HG03565 (cell line): ENCODE data around the gene ZNF57.
"Not testable (repeated sequence)": the region's sequence is repeated elsewhere in the genome, so short reads cannot be mapped to it uniquely, and the experiment has no call there.

Experiments
- ATAC-seq: cut with Tn5 transposase; IDR thresholded peaks from one replicate; pipeline ENCODE4 v1.9.1; 2021; ENCODE audit warnings: mild to moderate bottlenecking, moderate library complexity; ENCODE audit not compliant: unreplicated experiment

Gene ZNF57

DNA sequence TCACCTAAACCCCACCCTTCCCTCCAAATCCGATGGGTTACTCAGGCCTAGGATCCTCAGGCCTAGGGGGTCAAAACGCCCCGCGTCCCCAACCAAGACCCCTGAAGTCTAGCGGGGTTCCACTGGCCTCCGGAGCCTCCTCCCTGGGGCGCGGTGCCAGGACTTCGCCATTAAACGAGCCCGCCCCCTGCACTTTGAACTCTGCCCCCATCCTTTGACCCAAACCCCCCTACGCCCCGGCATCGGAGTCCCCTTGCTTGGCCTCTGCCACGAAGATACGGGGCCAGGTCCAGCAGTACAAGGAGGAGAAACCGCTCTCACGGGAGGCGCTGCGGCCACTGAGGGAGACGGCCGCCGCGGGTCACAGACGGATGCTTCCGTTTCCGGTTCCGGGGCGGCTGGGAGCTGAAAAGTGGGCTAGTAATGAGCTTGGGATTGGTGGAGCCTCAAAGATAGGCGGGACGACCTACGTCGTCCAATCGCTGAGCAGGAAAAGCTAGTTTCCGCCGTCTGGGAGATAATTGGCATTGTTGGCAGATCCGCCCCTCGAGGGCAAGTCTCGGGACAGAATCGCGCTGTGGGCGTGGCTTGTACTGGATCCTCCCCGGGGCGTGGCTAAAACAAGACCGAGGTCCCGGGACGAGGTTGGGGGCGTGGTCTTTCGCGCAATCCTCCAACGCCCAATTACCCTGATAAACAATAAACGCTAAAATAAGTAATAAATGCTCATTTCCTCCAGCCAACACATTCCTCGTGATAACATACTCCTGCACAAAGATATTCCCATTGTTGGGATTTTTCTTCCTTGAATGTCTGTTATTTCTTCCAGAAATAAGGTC, 49.8 kb downstream of the ZNF57 start:
- peak; percentile 79 for ATAC-seq

DNA sequence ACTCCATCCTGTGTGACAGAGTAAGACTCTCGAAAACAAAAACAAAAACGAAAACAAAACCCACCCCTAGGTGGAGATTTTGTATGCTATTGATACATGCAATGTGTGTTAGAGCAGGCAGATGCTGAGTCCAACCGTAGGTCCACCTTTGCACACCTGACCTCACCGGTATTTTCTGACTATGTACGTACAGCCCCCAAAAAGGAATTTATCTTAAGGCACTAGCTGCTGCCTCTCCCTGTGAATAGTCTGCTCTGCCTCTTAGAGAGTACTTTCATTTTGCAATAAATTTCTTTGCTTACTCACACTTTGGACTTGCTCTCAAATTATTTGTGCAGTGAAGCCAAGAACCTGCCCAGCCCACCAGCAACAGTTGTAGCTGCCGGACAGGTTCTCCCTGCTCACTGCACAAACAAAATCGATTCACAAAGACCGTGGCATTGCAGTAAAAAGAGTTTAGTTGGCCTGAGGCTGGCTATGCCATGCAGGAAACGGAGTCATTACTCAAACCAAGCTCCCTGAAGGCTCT, 52.3 kb downstream of the ZNF57 start:
- ATAC-seq: no peak

DNA sequence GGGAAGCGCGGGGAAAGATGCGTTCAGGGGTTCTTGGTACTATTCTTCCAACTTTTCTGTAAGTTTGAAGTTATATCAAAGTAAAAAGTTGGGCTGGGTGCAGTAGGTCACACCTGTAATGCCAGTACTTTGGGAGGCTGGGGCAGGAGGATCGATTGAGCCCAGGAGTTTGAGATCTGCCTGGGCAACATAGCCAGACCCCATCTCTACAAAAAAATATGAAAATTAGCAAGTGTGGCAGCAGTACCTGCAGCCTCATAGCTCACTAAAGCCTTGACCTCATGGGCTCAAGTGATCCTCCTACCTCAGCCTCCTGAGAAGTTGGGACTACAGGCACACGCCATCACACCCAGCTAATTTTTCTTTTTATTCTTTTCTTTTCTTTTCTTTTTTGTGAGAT, 56.4 kb downstream of the ZNF57 start:
- no peak for ATAC-seq

DNA sequence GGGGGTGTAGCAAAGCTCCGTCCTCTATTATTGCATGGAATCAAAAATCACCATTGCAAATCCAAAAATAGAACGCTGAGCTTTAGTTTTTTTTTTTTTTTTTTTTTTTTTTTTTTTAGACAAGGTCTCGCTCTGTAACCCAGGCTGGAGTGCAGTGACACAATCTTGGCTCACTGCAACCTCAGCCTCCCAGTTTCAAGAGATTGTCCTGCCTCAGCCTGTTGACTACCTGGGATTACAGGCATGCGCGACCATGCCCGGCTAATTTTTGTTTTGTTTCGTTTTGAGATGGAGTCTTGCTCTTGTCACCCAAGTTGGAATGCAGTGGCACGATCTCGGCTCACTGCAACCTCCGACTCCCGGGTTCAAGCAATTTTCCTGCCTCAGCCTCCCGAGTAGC, 59.4 kb downstream of the ZNF57 start:
- no peak for ATAC-seq

DNA sequence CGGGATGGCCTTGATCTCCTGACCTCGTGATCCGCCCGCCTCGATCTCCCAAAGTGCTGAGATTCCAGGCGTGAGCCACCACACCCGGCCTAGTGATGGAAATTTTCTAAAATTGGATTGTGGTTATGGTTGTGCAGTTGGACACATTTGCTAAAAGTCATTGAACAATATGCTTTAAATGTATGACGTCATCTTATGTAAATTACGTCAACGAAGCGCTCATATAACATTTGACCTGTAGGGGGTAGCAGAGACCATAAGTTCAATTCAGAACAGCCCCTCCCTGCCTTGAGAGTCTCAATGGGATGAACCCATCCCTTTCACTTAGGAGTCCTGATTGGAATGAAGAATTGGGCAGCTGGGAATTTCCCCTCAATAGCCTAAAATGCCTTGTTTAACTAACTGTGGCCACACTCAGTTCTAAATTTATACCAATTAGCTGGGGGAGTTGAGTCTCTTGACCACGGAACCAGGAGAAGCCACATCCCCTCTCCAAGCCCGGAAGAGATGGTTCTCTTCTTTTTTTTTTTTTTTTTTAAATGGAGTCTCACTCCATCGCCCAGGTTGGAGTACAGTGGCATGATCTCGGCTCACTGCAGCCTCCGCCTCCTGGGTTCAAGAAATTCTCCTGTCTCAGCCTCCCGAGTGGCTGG, 61.4 kb downstream of the ZNF57 start:
- ATAC-seq: no peak

DNA sequence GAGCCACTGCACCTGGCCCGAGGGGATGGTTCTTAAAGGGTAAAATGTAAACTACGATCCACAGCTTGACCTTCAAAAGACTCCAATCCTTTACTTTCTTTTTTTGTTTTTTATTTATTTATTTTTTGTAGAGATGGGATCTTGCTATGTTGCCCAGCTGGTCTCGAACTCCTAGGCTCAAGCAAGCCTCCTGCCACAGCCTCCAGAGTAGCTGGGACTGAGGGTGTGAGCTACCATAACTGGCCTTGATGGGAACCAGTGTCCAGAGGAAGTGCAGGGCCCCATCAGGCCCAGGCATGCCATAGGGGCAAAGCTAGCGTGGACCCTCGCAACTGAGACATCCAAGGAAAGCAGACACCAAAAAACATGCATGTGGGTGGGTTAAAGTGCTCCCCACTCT, 62.4 kb downstream of the ZNF57 start:
- ATAC-seq: no peak

DNA sequence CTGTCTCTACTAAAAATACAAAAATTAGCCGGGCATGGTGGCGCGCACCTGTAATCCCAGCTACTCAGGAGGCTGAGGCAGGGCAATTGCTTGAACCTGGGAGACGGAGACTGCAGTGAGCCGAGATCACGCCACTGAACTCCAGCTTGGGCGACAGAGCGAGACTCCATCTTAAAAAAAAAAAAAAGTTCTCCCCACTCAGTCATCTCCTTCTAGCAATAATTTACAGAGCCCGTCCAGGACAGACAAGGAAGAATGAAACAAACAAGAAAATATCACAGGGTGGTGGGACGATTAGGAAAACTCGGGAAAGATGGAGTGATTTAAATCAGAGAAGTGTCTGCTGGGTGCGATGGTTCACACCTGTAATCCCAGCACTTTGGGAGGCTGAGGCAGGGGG, 62.9 kb downstream of the ZNF57 start:
- not testable (repeated sequence) for ATAC-seq

DNA sequence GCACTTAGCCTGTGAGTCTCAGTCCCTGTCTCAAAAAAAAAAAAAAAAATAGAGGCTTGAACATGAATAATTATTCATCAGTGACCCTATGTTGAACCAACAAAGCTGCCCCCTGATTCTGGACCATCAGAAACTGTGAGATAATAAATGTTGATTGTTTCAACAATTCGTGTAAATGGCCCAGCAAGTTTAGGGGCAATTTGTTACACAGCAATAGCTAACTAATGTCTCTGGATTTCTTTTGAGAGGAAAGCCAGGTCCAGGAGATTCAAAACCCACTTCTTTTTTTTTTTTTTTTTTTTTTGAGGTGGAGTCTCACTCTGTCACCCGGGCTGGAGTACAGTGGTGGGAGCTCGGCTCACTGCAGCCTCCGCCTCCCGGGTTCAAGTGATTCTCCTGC, 64.1 kb downstream of the ZNF57 start:
- no peak for ATAC-seq

DNA sequence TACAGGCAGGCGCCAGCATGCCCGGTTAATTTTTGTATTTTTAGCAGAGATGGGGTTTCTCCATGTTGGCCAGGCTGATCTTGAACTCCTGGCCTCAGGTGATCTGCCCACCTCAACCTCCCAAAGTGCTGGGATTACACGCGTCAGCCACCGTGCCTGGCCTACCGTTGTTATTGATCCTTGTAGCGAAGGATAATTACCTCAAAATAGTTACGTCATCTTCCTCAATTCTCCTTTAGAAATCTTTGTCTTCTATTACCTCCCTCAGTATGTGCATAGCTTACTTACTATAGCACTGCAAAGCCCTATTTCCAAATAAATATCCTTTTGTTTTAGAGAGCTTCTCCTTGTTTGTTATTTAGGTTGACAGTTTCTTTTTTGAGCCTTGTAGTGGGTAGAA, 67.2 kb downstream of the ZNF57 start:
- no peak for ATAC-seq
